SJSA1 (cell line): Measurements from ENCODE around the gene OSGEP. TPM values are rescaled to one million over a fixed set of nuclear protein-coding genes. Genes with fewer than 3 reads are reported as not detected.
A peak's percentile ranks its signal among the peaks of the same experiment; 100 is the strongest.

Experiments
- DNase-seq, 2 experiments: peaks; one replicate each; pipeline ENCODE4 v3.0.0-alpha.2; 2015 to 2020; ENCODE audit warnings: low spot score in 2 of 2, low read depth in 1 of 2
- H3K27ac ChIP-seq: fragments of 250-450 bp; sonication (Bioruptor Pico); 2 replicates; pipeline ENCODE4 v1.5.1; 2020; ENCODE audit warnings: mild to moderate bottlenecking, moderate library complexity
- H3K27me3 ChIP-seq: fragments of 250-450 bp; sonication (Bioruptor Pico); replicated peaks from 2 replicates; pipeline ENCODE4 v1.5.1; 2020; ENCODE audit warnings: mild to moderate bottlenecking, moderate library complexity
- H3K36me3 ChIP-seq: fragments of 250-450 bp; sonication (Bioruptor Pico); 2 replicates; pipeline ENCODE4 v1.5.1; 2020; ENCODE audit warnings: mild to moderate bottlenecking
- H3K4me1 ChIP-seq: fragments of 250-450 bp; sonication (Bioruptor Pico); replicated peaks from 2 replicates; pipeline ENCODE4 v1.6.1; 2021; ENCODE audit warnings: mild to moderate bottlenecking
- H3K4me3 ChIP-seq: fragments of 250-450 bp; sonication (Bioruptor Pico); 2 replicates; pipeline ENCODE4 v1.5.1; 2020; ENCODE audit warnings: mild to moderate bottlenecking
- H3K9me3 ChIP-seq: fragments of 250-450 bp; sonication (Bioruptor Pico); replicated peaks from 2 replicates; pipeline ENCODE4 v1.5.1; 2020; ENCODE audit warnings: mild to moderate bottlenecking
- total RNA-seq: library from RNA; depleted of rRNA; stranded (reverse); fragments of >200 nt; shearing (Covaris generic); gene quantifications from 2 replicates; pipeline ENCODE4 v1.2.3, GENCODE V29; 2014; rRNA removed

OSGEP gene
- total RNA-seq, 1 experiment from 2014 or later = 27.3 TPM

GRCh38 chr14:20415782-20416206 lies 38.8 kb downstream of the OSGEP start:
- no peaks in the 10 kb centered on the region for H3K36me3 ChIP-seq
- no peaks in the 10 kb centered on the region for H3K27me3 ChIP-seq
- H3K9me3 ChIP-seq = no peaks in the 10 kb centered on the region
- peak in 1 of 2 experiments; percentile 40 for DNase-seq
- no peak overlapping the region for H3K4me3 ChIP-seq
- H3K27ac ChIP-seq = no peak overlapping the region
- peaks cover 10% of the 10 kb centered on the region for H3K4me1 ChIP-seq

GRCh38 chr14:20413744-20414082 lies 40.9 kb downstream of the OSGEP start:
- Histone ChIP-seq H3K36me3 (no peaks in the 10 kb centered on the region), H3K27ac (peak overlapping the region; percentile 53; the same call in 1 of the 2 replicates), H3K27me3 (no peaks in the 10 kb centered on the region), H3K9me3 (no peaks in the 10 kb centered on the region), H3K4me1 (peaks cover 10% of the 10 kb centered on the region), H3K4me3 (peak overlapping the region; percentile 68)
- no peak for DNase-seq

GRCh38 chr14:20412876-20413743 lies 41.5 kb downstream of the OSGEP start, which contains the start of gene TEP1:
Gene TEP1, minus strand, starts transcription at chr14:20413501. Its CDS starts 5,062 bp downstream, at chr14:20408439.
- peak; percentile 83 to 85 for DNase-seq
- no peaks in the 10 kb centered on the region for H3K36me3 ChIP-seq
- peak within 1 kb of the TSS; percentile 68 for H3K4me3 ChIP-seq
- no peaks in the 10 kb centered on the region for H3K9me3 ChIP-seq
- no peaks in the 10 kb centered on the region for H3K27me3 ChIP-seq
- peaks cover 10% of the 10 kb centered on the region for H3K4me1 ChIP-seq
- H3K27ac ChIP-seq = peak within 1 kb of the TSS; percentile 53

- Histone ChIP-seq H3K27me3 (no peaks in the 10 kb centered on the region), H3K4me1 (peaks cover 10% of the 10 kb centered on the region), H3K4me3 (peak overlapping the region; percentile 68), H3K27ac (no peak overlapping the region), H3K9me3 (no peaks in the 10 kb centered on the region), H3K36me3 (peaks cover 7% of the 10 kb centered on the region; the same call in 1 of the 2 replicates)
- DNase-seq = peak in 1 of 2 experiments; percentile 23
Measured at GRCh38 chr14:20412411-20412810, 42.2 kb downstream of the OSGEP start.

- peaks cover 10% of the 10 kb centered on the region for H3K4me1 ChIP-seq
- H3K27me3 ChIP-seq = no peaks in the 10 kb centered on the region
- peaks cover 27% of the 10 kb centered on the region for H3K36me3 ChIP-seq
- DNase-seq = no peak
- H3K9me3 ChIP-seq = no peaks in the 10 kb centered on the region
- H3K27ac ChIP-seq = no peak overlapping the region
- no peak overlapping the region for H3K4me3 ChIP-seq
Measured at GRCh38 chr14:20409226-20409625, 45.4 kb downstream of the OSGEP start.

GRCh38 chr14:20403521-20403920 lies 51.1 kb downstream of the OSGEP start:
- no peak for DNase-seq
- H3K4me1 ChIP-seq = no peaks in the 10 kb centered on the region
- H3K36me3 ChIP-seq = peaks cover 49% of the 10 kb centered on the region
- no peaks in the 10 kb centered on the region for H3K27me3 ChIP-seq
- H3K4me3 ChIP-seq = no peak overlapping the region
- no peak overlapping the region for H3K27ac ChIP-seq
- H3K9me3 ChIP-seq = no peaks in the 10 kb centered on the region

- H3K9me3 ChIP-seq = no peaks in the 10 kb centered on the region
- no peaks in the 10 kb centered on the region for H3K27me3 ChIP-seq
- H3K27ac ChIP-seq = no peak overlapping the region
- H3K4me1 ChIP-seq = no peaks in the 10 kb centered on the region
- H3K4me3 ChIP-seq = no peak overlapping the region
- H3K36me3 ChIP-seq = peaks cover 31% of the 10 kb centered on the region
- no peak for DNase-seq
Measured at GRCh38 chr14:20400965-20401593, 53.5 kb downstream of the OSGEP start.

GRCh38 chr14:20400589-20400964 lies 54.0 kb downstream of the OSGEP start:
- Histone ChIP-seq H3K4me1 (no peaks in the 10 kb centered on the region), H3K9me3 (no peaks in the 10 kb centered on the region), H3K4me3 (no peak overlapping the region), H3K36me3 (peaks cover 29% of the 10 kb centered on the region), H3K27me3 (no peaks in the 10 kb centered on the region), H3K27ac (no peak overlapping the region)
- DNase-seq = no peak

- Histone ChIP-seq H3K4me1 (no peaks in the 10 kb centered on the region), H3K4me3 (no peak overlapping the region), H3K27ac (no peak overlapping the region), H3K27me3 (no peaks in the 10 kb centered on the region), H3K9me3 (no peaks in the 10 kb centered on the region), H3K36me3 (peaks cover 18% of the 10 kb centered on the region)
- DNase-seq = no peak
Measured at GRCh38 chr14:20397511-20397910, 57.1 kb downstream of the OSGEP start.

Other genes with a start within 250 kb of the OSGEP start
- not detected in 2 replicates for gene OR11H6, start 231.1 kb downstream of the OSGEP start, total RNA-seq
- gene OR11H7, start 225.8 kb downstream of the OSGEP start, total RNA-seq = not detected in 2 replicates
- not detected in 2 replicates for gene OR11H4, start 215.5 kb downstream of the OSGEP start, total RNA-seq
- gene TTC5, start 148.9 kb downstream of the OSGEP start, total RNA-seq = 9.9 and 20.7 TPM in 2 replicates
- gene CCNB1IP1, start 121.5 kb downstream of the OSGEP start, total RNA-seq = 33.0 and 51.8 TPM in 2 replicates
- 16.2 and 34.2 TPM in 2 replicates for gene PARP2, start 111.2 kb downstream of the OSGEP start, total RNA-seq
- 7.9 and 12.1 TPM in 2 replicates for gene TEP1, start 41.3 kb downstream of the OSGEP start, total RNA-seq
- gene KLHL33, start 18.6 kb downstream of the OSGEP start, total RNA-seq = not detected in 2 replicates
- gene APEX1, start 414 bp upstream of the OSGEP start, total RNA-seq = 43.8 and 60.4 TPM in 2 replicates
- 18.9 and 20.5 TPM in 2 replicates for gene PIP4P1, start 6.6 kb upstream of the OSGEP start, total RNA-seq
- gene PNP, start 14.6 kb upstream of the OSGEP start, total RNA-seq = 27.3 and 34.8 TPM in 2 replicates
- not detected in 2 replicates for gene RNASE10, start 50.7 kb upstream of the OSGEP start, total RNA-seq
- not detected in 2 replicates for gene RNASE9, start 106.2 kb upstream of the OSGEP start, total RNA-seq
- gene RNASE11, start 133.2 kb upstream of the OSGEP start, total RNA-seq = not detected in 2 replicates
- not detected in 2 replicates for gene RNASE12, start 136.6 kb upstream of the OSGEP start, total RNA-seq
- not detected in 2 replicates for gene OR6S1, start 186.9 kb upstream of the OSGEP start, total RNA-seq
- 0.63 and 4.6 TPM in 2 replicates for gene RNASE4, start 229.7 kb upstream of the OSGEP start, total RNA-seq
- gene ANG, start 234.0 kb upstream of the OSGEP start, total RNA-seq = 2.7 and 4.4 TPM in 2 replicates